Mesodermal cell (in vitro differentiated cells): ENCODE measurements around the gene NT5C3B.
"Not testable (repeated sequence)": the region's sequence is repeated elsewhere in the genome, so short reads cannot be mapped to it uniquely, and the experiment has no call there.

ENCODE experiments used
- H3K27ac ChIP-seq: 2 replicates; pipeline ENCODE4 v1.7.0; 2013; ENCODE audit warnings: mild to moderate bottlenecking, low read depth, low read length, moderate library complexity; ENCODE audit not compliant: severe bottlenecking
- H3K36me3 ChIP-seq: 2 replicates; pipeline ENCODE4 v1.7.1; 2013; ENCODE audit warnings: mild to moderate bottlenecking, low read length, moderate library complexity; ENCODE audit not compliant: control insufficient read depth, insufficient read depth
- H3K4me1 ChIP-seq: one replicate; pipeline ENCODE4 v1.7.1; 2013; ENCODE audit warnings: mild to moderate bottlenecking, low read length; ENCODE audit not compliant: insufficient read depth, control insufficient read depth, poor library complexity, severe bottlenecking
- H3K4me3 ChIP-seq: 2 replicates; pipeline ENCODE4 v1.7.0; 2013; ENCODE audit warnings: low read length, control low read depth, mild to moderate bottlenecking; ENCODE audit not compliant: insufficient read depth, poor library complexity, severe bottlenecking; ENCODE audit errors: extremely low read depth
- H3K9me3 ChIP-seq: 2 replicates; pipeline ENCODE4 v1.7.1; 2013; ENCODE audit warnings: mild to moderate bottlenecking, low read length, moderate library complexity; ENCODE audit not compliant: control insufficient read depth
- WGBS, 2 experiments: methylation state at CpG; one replicate each; pipeline ENCODE4 v1.1.5; 2013; ENCODE audit warnings: missing lambda C conversion rate in 2 of 2; ENCODE audit not compliant: insufficient coverage in 2 of 2; 5-methylcytosine and 5-hydroxymethylcytosine counted together

The NT5C3B gene

DNA sequence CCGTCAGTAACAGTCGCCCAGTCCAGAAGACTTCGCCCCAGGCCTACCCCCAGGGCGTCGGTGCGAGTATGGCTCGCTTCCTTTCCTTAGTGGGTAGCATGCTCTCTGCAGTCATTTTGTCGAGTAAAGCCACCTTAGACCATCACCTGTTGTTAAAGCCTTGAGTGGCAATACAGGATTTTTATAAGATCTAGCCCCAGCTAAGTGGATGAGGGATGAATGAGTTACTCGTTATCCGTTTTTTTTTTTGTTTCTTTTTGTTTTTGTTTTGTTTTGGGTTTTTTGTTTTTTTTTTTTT is 29.5 kb upstream of the NT5C3B start:
- 11 to 20% methylated on average over 9 of the region's 10 CpGs for WGBS, 2 experiments
- Histone ChIP-seq H3K9me3 (no peaks in the 10 kb centered on the region), H3K27ac (peak overlapping the region; percentile 88)

GRCh38 chr17:41864836-41865595 is 29.0 kb upstream of the NT5C3B start, which contains the start of gene KLHL11:
Gene KLHL11 (minus strand): TSS chr17:41865423. CDS start chr17:41865370, 53 bp downstream.
- WGBS, 2 experiments, result 0% methylated on average over 63 to 84 of the region's 90 CpGs
- Histone ChIP-seq H3K4me1 (peaks cover 10% of the 10 kb centered on the region), H3K27ac (peak within 1 kb of the TSS; percentile 88), H3K9me3 (no peaks in the 10 kb centered on the region), H3K4me3 (peak within 1 kb of the TSS; percentile 90), H3K36me3 (peaks cover 33% of the 10 kb centered on the region)

More for the DNA sequence above, 29.5 kb upstream of the NT5C3B start:
- H3K4me1 ChIP-seq, result peaks cover 10% of the 10 kb centered on the region
- peaks cover 39% of the 10 kb centered on the region for H3K36me3 ChIP-seq
- H3K4me3 ChIP-seq, result peak overlapping the region; percentile 90

DNA sequence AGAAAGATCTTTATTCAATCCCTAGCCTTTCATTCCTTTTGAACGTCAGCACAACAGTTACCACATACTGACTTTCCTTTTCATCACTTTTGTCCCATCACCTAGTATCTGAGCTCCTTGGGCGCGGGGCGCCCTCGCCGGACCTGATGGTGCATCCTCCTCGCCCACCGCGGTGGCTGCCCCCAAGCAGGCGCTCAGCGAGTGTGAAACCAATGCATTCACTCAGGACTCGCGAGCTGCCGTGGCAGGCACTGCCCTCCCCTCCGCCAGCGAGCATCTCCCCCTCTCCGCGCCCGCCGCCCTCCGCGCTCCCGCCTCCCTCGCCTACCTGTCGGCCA is 28.4 kb upstream of the NT5C3B start:
- Histone ChIP-seq H3K4me1 (peaks cover 10% of the 10 kb centered on the region), H3K9me3 (no peaks in the 10 kb centered on the region), H3K27ac (peak overlapping the region; percentile 88), H3K36me3 (peaks cover 28% of the 10 kb centered on the region), H3K4me3 (peak overlapping the region; percentile 90)
- WGBS, 2 experiments, result 0% methylated on average over 24 to 25 of the region's 25 CpGs

GRCh38 chr17:41863074-41863848 is 27.2 kb upstream of the NT5C3B start:
- H3K4me1 ChIP-seq, result peaks cover 10% of the 10 kb centered on the region
- H3K27ac ChIP-seq, result no peak overlapping the region
- peaks cover 16% of the 10 kb centered on the region for H3K36me3 ChIP-seq
- no peaks in the 10 kb centered on the region for H3K9me3 ChIP-seq
- no peak overlapping the region for H3K4me3 ChIP-seq
- 84 to 89% methylated on average over 15 to 16 of the region's 18 CpGs for WGBS, 2 experiments

- Histone ChIP-seq H3K27ac (no peak overlapping the region), H3K4me1 (peaks cover 10% of the 10 kb centered on the region), H3K36me3 (no peaks in the 10 kb centered on the region), H3K9me3 (no peaks in the 10 kb centered on the region), H3K4me3 (no peak overlapping the region)
- WGBS, 2 experiments, result 70 to 74% methylated on average over 2 to 3 of the region's 3 CpGs
Observed at GRCh38 chr17:41860254-41860931, 24.4 kb upstream of the NT5C3B start.

DNA sequence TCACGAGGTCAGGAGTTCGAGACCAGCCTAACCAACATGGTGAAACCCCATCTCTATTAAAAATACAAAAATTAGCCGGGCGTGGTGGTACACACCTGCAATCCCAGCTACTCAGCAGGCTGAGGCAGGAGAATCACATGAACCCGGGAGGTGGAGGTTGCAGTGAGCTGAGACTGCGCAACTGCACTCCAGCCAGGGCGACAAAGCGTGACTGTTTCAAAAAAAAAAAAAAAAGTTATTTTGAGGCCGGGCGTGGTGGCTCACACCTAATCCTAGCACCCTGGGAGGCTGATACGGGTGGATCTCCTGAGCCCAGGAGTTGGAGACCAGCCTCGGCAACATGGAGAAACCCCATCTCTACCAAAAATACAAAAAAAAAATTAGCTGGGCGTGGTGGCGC is 15.3 kb upstream of the NT5C3B start:
- 88 to 97% methylated on average over 5 to 10 of the region's 14 CpGs for WGBS, 2 experiments
- H3K4me1 ChIP-seq, H3K9me3 ChIP-seq: not testable (repeated sequence)

DNA sequence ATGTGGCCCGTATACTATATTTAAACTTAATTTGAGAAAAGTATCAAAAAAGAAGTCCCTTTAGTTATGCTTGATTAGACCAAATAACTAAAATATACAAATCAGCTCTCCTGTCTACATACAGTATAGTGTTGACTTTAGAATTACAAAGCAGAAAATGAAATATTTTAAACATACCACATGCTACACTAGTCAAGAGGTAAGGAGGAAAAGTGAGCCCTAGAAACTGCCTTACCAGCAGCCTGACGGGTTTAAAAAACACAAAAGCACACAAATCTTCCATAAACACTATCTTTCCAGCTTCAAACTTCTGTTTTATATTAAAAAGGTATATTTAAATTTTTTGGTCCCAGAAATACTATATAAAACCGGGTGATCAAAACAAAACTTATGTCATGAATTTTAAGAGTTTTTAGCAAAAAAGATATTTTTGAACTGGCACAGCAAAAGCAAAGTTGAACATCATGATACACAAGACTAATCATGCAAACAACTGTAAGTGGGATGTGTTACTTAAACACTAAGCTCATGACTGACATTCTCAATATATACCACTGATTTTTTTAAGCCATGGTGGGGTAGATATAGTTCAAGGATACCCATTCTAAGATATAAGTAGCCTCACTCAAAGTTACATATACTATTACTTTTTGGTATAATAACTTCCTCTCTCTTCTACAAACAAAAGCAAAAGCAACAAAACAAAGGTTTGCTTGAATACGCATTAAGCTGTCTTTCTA is 13.4 kb upstream of the NT5C3B start:
- H3K36me3 ChIP-seq, result peaks cover 25% of the 10 kb centered on the region
- 94 to 100% methylated on average over 1 of the region's 4 CpGs for WGBS, 2 experiments
- H3K27ac ChIP-seq, result no peak overlapping the region
- no peaks in the 10 kb centered on the region for H3K9me3 ChIP-seq
- no peaks in the 10 kb centered on the region for H3K4me1 ChIP-seq
- H3K4me3 ChIP-seq, result no peak overlapping the region

More for the DNA sequence above, 15.3 kb upstream of the NT5C3B start:
- H3K36me3 ChIP-seq, result peaks cover 33% of the 10 kb centered on the region
- H3K27ac ChIP-seq, H3K4me3 ChIP-seq: not testable (repeated sequence)

- H3K9me3 ChIP-seq, result no peaks in the 10 kb centered on the region
- no peak overlapping the region for H3K27ac ChIP-seq
- H3K4me3 ChIP-seq, result no peak overlapping the region
- no peaks in the 10 kb centered on the region for H3K4me1 ChIP-seq
- 92% methylated on average over 2 of the region's 4 CpGs; no CpG with 5 or more reads in 1 of the 2 experiments for WGBS, 2 experiments
- peaks cover 18% of the 10 kb centered on the region for H3K36me3 ChIP-seq
Observed at GRCh38 chr17:41848788-41849187, 12.8 kb upstream of the NT5C3B start.

DNA sequence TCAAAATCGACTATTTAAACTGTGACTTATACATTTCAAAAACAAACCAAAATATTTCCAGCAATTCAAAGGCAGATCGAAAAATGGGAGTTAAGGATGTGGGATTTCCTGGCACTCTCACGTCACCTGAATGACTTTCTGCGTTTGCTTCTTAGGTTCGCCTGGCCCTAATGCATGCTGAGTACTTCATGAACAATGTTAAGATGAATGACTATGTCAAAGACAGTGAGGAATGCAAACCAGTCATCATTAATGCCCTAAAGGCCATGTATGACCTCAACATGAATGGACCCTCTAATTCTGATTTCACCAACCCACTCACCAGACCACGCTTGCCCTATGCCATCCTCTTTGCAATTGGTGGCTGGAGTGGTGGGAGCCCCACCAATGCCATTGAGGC is 8.9 kb upstream of the NT5C3B start:
- 92 to 100% methylated on average over 3 to 4 of the region's 6 CpGs for WGBS, 2 experiments
- Histone ChIP-seq H3K4me1 (no peaks in the 10 kb centered on the region), H3K36me3 (peaks cover 8% of the 10 kb centered on the region), H3K4me3 (no peak overlapping the region), H3K9me3 (no peaks in the 10 kb centered on the region), H3K27ac (no peak overlapping the region)

DNA sequence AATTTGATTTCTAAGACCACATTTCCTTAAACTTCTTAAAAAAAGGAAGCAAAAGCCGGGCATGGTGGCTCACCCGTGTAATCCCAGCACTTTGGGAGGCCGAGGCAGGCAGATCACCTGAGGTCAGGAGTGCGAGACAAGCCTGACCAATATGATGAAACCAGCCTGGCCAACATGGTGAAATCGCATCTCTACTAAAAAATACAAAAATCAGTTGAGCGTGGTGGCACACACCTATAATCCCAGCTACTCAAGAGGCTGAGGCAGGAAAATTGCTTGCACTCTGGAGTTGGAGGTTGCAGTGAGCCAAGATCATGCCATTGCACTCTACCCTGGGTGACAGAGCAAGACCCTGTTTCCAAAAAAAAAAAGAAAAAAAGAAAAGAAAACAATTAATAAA is 4.7 kb upstream of the NT5C3B start:
- H3K27ac ChIP-seq, H3K36me3 ChIP-seq, H3K4me1 ChIP-seq, H3K9me3 ChIP-seq, H3K4me3 ChIP-seq: not testable (repeated sequence)
- WGBS, 2 experiments, result 92 to 97% methylated on average over 4 to 6 of the region's 6 CpGs
